ENCODE data around the gene ZNF423.

ZNF423 gene

DNA sequence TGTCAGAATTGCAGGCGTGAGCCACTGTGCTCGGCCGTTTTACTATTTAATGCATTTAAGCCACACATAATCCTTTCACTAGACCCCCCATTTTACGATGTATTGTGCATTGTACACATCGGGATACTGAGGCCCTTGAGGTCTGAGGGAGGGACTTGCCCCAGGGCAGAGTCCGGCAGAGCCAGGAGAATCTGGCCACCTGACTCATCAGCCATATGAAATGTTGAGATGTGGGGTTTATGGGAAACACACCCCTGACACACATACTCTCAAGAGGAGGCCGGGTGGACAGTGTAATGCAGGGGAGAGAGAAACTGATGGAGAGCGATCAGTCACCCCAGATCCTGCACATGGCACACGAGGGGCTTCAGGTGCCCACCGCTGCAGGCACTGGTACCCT is 196.6 kb downstream of the ZNF423 start:
- no peak for DNase-seq

DNA sequence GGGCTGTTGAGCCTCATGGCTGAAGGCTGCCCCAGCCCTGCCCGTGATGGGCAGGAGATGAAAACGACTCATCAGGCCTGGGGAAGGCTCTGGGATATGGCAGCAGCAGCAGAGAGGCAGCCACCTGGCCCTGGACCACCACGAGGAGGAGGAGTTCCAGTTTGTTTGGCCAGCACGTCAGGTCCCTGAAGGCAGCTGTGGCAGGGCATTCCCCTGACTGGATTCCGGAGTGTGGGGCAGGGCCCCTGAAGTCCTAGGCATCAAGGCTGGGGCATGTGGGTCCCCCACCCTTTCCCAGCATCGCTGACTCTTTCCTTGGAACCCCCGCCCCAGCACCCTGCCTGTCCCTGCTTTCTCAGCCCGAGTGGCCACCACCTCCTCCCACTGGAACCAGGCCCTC is 197.4 kb downstream of the ZNF423 start:
- DNase-seq: no peak

DNA sequence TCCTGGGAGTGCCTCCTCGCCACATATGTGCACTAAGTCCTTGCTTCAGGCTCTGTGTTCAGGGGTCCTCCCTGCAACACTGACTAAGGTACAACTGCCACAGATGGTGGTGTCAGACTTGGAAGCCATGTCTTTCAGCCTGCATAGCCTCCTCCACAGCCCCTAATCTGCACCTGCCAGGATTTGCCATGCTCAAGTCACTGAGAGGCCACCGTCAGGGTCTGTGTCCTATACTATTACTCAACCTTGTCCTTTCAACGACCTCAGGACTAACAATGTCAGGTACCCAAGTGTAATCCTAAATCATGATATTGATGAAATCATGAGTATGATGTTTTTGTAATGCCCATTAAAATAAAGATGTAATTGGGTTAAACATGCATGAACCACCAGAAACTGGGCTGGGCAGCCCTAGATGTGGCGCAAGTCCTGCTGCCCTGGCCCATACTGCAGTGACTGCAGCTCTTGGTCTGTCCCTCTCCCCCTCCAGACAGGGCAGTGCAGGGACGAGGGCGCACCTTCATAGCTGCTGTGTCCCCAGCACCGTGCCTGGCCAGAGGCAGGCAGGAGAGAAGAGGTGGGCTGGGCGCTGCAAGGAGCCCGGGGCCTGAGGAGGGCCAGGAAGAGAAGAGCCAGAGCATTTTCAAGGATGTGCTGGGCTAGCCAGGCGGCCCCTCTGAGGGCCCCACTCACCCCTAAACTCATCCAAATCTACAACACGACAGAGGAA is 198.0 kb downstream of the ZNF423 start:
- DNase-seq: no peak

- no peak for DNase-seq
Observed at GRCh38 chr16:49654425-49654824, 201.5 kb downstream of the ZNF423 start.

DNA sequence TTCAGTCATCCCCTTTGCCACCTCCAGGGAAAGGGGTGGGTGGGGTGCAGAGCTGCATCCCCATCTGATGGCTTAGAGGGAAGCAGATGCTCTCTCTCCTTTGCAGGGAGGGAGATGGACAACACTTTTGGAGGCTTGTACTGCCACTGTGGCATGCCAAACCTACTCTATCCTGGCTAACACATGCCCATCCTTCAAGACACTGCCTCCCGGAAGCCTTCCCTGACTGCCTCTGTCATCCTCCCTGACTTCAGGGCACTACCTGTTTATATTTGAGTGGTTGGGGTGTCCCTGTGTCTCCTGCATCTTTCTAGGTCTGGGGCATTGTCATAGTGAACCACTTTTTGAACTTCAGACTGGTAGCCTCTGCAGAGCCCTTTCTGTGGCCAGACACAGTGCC is 202.3 kb downstream of the ZNF423 start:
- no peak for DNase-seq

GRCh38 chr16:49653173-49653570 is 202.7 kb downstream of the ZNF423 start:
- no peak for DNase-seq

DNA sequence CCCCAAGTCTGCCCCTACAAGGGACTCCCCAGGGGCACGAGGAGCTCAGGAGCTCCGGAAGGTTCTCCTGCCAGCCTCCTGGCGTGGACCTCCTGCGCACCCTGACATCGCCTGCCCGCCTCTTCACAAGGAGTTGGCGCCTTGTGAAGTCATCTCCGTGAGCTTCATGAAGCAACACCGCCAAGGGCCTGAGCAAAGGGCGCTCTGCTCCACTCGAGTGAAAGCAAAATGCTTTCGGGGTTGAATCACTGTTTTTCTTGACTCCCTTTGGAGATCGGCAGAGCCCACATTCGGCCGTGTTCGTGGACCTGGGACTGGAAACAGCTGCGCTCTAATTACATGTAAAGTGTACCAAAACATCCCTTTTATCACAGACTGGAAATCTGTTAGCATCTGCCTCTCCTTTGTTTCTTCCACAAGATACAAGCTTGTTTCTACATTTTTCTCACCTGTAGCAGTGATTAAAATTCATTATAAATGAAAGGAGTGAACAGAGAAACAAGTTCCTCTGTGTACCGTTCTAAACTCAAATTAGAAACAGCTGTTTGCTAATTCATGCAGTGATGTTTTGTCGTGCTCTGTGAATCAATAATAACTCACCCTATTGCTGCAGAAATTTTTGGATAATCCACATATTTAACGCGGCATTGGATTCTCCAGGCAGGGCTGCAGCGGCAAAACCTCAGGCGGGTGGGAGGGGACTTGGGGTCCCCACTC is 203.3 kb downstream of the ZNF423 start:
- no peak for DNase-seq

DNA sequence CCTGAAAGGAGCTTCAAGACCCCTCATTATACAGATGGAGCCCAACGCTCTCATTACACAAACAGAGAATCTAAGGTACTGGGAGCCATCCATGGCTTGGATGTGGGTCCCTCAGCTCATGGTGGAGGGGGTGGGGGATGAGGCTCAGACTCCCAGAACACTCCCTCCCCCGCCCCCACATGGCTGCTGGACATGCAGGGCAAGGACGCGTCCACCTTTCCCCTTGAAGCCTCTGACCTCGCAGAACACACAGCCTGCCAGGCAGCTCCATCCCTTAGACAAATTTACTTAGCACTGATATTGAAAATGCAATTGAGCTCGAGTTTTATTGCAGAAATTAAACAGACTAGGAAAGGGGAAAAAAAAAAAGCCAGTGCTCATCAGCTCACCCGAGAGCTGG is 203.9 kb downstream of the ZNF423 start:
- no peak for DNase-seq

GRCh38 chr16:49651226-49651625 is 204.7 kb downstream of the ZNF423 start:
- DNase-seq: no peak

GRCh38 chr16:49650603-49651002 is 205.3 kb downstream of the ZNF423 start:
- no peak for DNase-seq

DNA sequence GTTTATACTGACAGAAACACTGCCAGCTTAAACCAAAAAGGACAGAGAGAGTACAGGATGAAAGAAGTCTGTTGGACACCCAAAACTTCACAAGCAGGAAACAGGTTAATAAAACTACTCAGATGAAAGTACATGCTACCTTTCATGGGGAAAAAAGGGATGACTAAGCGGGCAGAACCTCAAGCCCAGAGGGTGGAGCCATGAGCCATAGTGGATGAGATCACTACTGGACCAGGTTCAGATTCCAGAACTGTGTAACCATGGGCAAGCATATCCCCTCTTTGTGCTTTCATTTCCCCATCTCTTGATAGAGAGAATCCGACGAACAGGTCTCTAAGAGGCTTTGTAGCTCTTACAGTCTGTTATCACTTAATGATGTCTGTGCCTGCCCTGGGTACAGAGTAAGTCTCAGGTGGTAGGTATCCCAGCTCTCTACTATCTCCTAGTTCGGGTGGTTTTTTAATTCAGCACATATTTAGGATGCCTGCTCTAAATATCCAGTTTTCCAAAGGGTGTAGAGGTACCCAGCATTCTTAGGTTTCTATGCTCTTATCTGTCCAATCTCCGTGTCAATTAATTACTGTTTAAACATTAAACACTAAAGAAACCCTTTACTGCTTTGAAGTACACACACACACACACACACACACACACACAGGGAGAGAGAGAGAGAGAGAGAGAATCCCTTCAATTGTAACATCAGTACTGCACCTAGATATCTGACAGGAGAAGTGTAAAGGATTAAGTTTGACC is 206.7 kb downstream of the ZNF423 start:
- DNase-seq: no peak

DNA sequence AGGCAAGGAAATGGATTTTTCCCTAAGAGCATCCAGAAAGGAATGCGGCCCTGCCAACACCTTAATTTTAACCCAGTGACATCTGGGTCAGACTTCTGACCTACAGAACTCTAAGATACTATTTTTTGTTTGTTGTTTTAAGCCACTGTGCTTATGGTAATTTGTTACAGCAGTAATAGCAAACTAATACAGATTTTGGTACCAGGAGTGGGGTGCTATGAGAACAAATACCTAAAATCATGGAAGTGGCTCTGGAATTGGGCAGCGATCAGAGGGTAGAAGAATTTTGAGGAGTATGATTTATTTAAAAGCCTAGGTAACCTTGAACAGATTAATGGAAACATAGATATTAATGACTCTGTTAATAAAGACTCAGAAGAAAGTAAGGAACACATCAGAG is 208.2 kb downstream of the ZNF423 start:
- DNase-seq: no peak

- DNase-seq: no peak
Observed at GRCh38 chr16:49645263-49645662, 210.6 kb downstream of the ZNF423 start.

- DNase-seq: no peak
Observed at GRCh38 chr16:49644145-49644463, 211.8 kb downstream of the ZNF423 start.

- no peak for DNase-seq
Observed at GRCh38 chr16:49643429-49644144, 212.3 kb downstream of the ZNF423 start.

DNA sequence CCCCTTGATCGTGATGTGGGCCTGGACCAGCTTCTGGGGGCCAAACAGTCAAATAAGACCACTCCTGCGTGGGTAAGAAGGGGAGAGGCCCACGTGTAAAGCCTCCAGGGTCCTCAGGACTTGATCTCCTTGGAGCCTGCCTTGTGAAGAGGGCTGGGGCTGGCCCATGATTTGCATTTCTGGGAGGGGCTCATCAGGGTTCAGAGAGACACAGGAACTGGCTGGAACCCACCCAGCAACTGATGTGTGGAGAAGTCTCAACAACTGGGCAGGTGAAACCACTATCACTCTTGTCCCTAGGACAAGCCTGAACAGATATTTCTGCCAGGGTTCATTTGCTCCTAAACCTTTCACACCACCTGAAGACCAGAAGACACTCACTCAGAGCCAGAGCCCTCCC is 214.7 kb downstream of the ZNF423 start:
- DNase-seq: no peak

- no peak for DNase-seq
Observed at GRCh38 chr16:49640581-49640980, 215.3 kb downstream of the ZNF423 start.

DNA sequence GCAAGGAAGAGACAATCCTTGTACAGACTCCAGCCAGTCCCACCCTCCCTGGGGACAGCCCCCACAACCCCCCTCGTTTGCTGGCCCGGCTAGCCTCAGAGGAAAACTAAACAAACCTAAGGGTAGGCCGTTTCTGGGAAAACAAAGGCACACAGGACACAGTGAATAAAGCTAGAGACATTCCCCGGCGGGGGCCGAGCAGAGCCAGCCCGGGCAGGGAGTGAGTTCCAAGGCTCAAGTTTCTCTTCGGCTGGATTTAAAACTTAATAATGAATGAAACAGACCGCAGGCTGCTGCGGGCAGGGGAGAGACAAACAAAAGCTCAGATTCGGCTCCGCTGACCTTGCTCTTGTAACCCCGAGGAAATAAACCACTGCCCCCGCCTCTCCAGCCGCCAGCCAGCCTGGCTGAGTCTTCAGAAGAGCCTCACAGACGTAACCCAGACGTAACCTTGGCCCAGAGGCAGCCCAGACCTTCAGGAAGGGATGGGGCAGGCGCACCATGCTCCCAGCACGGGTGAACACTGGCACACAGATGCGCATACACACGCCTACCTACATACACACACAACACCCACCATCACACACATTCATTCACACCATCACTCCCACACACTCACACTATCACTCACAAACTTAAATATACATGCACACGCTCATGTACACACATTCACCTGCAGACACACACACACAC is 216.0 kb downstream of the ZNF423 start:
- no peak for DNase-seq

DNA sequence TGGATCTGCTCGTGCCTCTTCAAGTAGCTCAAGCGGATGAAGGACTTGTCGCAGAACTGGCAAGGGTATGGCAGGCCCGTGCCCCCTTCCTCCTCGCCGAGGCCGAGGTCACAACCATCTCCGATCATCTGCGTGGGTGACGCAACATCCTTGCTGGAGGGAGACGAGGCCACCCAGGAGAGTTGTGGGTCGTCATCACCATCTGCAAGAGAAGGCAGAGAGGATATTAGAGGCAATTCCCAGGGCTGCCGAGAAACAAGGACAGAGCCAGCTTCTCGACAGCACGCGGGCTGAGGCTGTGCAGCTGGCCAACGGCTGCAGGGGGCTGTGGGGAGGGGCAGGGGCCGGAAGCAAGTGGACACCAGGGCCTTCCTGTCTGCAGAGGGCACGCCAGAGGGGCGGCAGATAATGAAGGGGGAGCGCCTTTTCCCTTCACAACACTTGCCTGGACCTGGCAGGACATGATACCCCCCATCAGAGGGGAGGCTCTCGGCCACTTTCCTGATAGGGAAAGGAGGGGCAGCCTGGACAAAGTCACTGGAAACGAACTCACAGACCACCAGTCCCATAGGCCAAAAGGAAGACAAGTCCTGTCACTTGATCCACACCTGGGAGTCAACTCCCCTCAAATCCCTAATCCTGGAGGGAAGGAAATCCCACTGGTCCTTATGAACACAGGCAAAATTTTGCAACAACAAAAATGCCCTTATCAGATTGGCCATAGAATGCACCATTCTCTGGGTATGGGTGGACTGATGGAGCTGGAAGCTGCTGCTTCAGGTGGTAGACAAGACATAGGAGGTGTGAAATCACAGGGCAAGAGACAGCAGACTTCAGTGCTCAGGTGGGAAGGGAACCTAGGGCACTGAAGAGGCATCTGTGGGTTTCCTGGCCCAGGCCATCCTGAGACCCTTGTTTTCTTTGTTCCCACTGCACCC is 217.0 kb downstream of the ZNF423 start:
- no peak for DNase-seq

DNA sequence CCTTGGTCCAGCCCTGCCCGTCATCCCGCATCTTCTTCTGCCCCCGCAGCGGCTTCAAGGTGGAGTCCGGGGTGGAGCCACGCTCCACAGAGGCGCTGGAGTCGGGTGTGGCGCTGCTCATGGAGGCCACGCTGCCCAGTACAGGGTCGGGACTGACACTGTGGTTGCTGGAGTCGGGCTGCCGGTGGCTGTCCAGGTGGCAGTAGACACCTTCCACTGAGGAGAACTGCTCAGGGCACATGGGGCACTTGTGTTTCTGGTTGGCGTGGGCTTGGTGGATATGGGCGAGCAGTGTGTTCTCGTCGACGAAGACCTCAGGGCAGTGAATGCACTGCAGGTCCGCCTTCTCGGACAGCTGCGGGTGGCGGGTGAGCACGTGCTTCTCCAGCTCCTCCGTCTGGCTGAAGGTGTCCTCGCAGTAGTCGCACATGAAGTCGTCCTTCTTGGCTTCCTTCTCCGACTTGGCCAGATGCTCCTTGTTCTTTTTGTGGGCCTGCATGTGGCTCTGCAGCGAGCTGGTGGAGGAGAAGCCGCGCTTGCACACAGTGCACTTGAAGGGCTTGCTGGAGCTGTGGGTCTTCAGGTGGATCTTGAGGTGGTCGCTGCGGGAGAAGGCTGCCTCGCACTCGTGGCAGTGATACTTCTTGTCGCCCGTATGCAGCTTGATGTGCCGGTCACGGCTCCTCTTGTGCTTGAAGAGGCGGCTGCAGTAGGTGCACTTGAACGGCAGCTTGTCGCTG is 217.8 kb downstream of the ZNF423 start:
- DNase-seq: no peak

DNA sequence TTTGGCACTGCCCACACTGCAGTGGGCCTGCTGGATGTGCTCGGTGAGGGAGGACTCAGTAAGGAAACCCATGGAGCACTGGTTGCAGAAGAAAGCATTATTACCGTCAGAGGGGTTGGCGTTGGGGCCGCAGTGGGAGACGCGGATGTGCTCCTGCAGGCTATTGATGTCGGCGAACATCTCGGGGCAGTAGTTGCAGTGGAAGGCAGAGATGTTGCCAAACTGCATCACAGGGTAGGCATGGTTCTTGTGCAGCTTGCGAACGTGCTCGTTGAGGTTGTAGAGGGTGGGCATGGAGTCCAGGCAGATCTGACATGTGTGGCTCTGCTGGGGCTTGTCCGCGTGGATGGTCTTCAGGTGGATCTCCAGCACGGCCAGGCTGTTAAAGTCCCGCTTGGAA is 218.4 kb downstream of the ZNF423 start:
- DNase-seq: no peak
